Breast epithelium (tissue), 4 donors: ENCODE results near the gene RSRC2. TPM values are rescaled to one million over a fixed set of nuclear protein-coding genes. Genes with fewer than 3 reads are reported as not detected.

Experiments used
- DNase-seq, 2 donors: peaks; one replicate each; pipeline ENCODE4 v3.0.0-alpha.2; 2019; ENCODE audit warnings: low spot score in 2 of 2
- H3K27ac ChIP-seq, 2 donors: fragments of 200-600 bp; sonication (generic) in 1 of 2; one replicate each; pipeline ENCODE4 v1.5.1; 2016 to 2019; ENCODE audit warnings: mild to moderate bottlenecking in 1 of 2
- H3K27me3 ChIP-seq, 2 donors: fragments of 200-600 bp; sonication (generic) in 1 of 2; one replicate each; pipeline versions ENCODE4 v1.5.1 to v1.6.0; 2017 to 2019; ENCODE audit warnings: control low read depth in 1 of 2, mild to moderate bottlenecking in 1 of 2
- H3K36me3 ChIP-seq: fragments of 200-600 bp; one replicate; pipeline ENCODE4 v1.5.1; 2019
- H3K4me1 ChIP-seq, 2 donors: fragments of 200-600 bp; sonication (generic); one replicate each; pipeline ENCODE4 v1.5.1; 2016 to 2019; ENCODE audit warnings: control low read depth in 1 of 2
- H3K4me3 ChIP-seq, 3 donors: fragments of 200-600 bp; sonication (generic); 1 replicate in 2 of 3; 2 replicates in 1 of 3; pipeline ENCODE4 v1.5.1; 2016 to 2019; ENCODE audit warnings: mild to moderate bottlenecking in 3 of 3, moderate library complexity in 2 of 3
- H3K9me3 ChIP-seq, 2 donors: fragments of 200-600 bp; sonication (generic) in 1 of 2; one replicate each; pipeline ENCODE4 v1.5.1; 2016 to 2019; ENCODE audit warnings: control low read depth in 1 of 2
- CTCF ChIP-seq, 3 donors: fragments of 450-650 bp; IDR thresholded peaks; one replicate each; pipeline ENCODE4 v1.5.1; 2016 to 2017; ENCODE audit warnings: antibody characterized with exemption in 3 of 3, mild to moderate bottlenecking in 3 of 3, moderate library complexity in 3 of 3
- POLR2A ChIP-seq: fragments of 450-650 bp; IDR thresholded peaks from one replicate; pipeline ENCODE4 v1.6.1; 2016; ENCODE audit warnings: antibody characterized with exemption, mild to moderate bottlenecking, moderate library complexity
- POLR2AphosphoS5 ChIP-seq, 3 donors: sonication (generic); formaldehyde crosslinking; IDR thresholded peaks; one replicate each; pipeline ENCODE4 v1.6.1; 2017; ENCODE audit warnings: antibody characterized with exemption in 3 of 3
- intact Hi-C: fragments of 100-400 bp; cut with DNase I; formaldehyde crosslinking; loops from one replicate; pipeline ENCODE4 v1.15.1; 2023; ENCODE audit warnings: low total_unique reads
- total RNA-seq, 3 donors: library from RNA; depleted of rRNA; stranded (reverse); fragments of >200 nt; gene quantifications; one replicate each; pipeline ENCODE4 v1.1.0, GENCODE V29; 2016

Gene RSRC2
- total RNA-seq, 3 donors from 2014 or later = 85.5 to 122 (median 112) TPM

- Histone ChIP-seq H3K36me3 (no peaks in the 10 kb centered on the region), H3K9me3 (no peaks in the 10 kb centered on the region), H3K4me3 (peak overlapping the region; percentile 60 to 87 (median 66)), H3K27ac (peak overlapping the region; percentile 98 to 99), H3K27me3 (no peaks in the 10 kb centered on the region), H3K4me1 (peaks cover 11 to 25% of the 10 kb centered on the region in 2 donors)
- no peak for DNase-seq
- TF ChIP-seq CTCF (IDR thresholded peaks at IDR 0.05) (no peak), POLR2AphosphoS5 (IDR thresholded peaks at IDR 0.05) (no peak), POLR2A (no peak)
- intact Hi-C loops = no loop called here
Measured at GRCh38 chr12:122527478-122527944, 775 bp upstream of the RSRC2 start.

- intact Hi-C loops = no loop called here
- Histone ChIP-seq H3K27me3 (no peaks in the 10 kb centered on the region), H3K9me3 (no peaks in the 10 kb centered on the region), H3K4me3 (peak overlapping the region; percentile 42 to 87 (median 50)), H3K36me3 (no peaks in the 10 kb centered on the region), H3K27ac (peak overlapping the region in 1 of 2 donors; percentile 71), H3K4me1 (peaks cover 11 to 30% of the 10 kb centered on the region in 2 donors)
- DNase-seq = no peak
- TF ChIP-seq POLR2AphosphoS5 (IDR thresholded peaks at IDR 0.05) = no peak
- TF ChIP-seq CTCF (IDR thresholded peaks at IDR 0.05) = no peak
- no peak for TF ChIP-seq POLR2A
Measured at GRCh38 chr12:122523846-122524718, 2.7 kb downstream of the RSRC2 start.

- Histone ChIP-seq H3K4me1 (peaks cover 11 to 30% of the 10 kb centered on the region in 2 donors), H3K27me3 (no peaks in the 10 kb centered on the region), H3K4me3 (peak overlapping the region in 2 of 3 donors; percentile 50 to 87), H3K36me3 (no peaks in the 10 kb centered on the region), H3K9me3 (no peaks in the 10 kb centered on the region), H3K27ac (peak overlapping the region in 1 of 2 donors; percentile 71)
- DNase-seq = no peak
- intact Hi-C loops = no loop called here
- TF ChIP-seq POLR2AphosphoS5 (IDR thresholded peaks at IDR 0.05) = no peak
- no peak for TF ChIP-seq POLR2A
- no peak for TF ChIP-seq CTCF (IDR thresholded peaks at IDR 0.05)
Measured at GRCh38 chr12:122523280-122523679, 3.5 kb downstream of the RSRC2 start.

- H3K4me1 ChIP-seq = peaks cover 8 to 24% of the 10 kb centered on the region in 2 donors
- TF ChIP-seq CTCF (IDR thresholded peaks at IDR 0.05) = no peak
- TF ChIP-seq POLR2AphosphoS5 (IDR thresholded peaks at IDR 0.05) = no peak
- TF ChIP-seq POLR2A = no peak
- no peak for DNase-seq
- H3K36me3 ChIP-seq = no peaks in the 10 kb centered on the region
- no peaks in the 10 kb centered on the region for H3K9me3 ChIP-seq
- H3K27me3 ChIP-seq = no peaks in the 10 kb centered on the region
- intact Hi-C loops = no loop called here
- no peak overlapping the region for H3K4me3 ChIP-seq
- H3K27ac ChIP-seq = no peak overlapping the region
Measured at GRCh38 chr12:122520676-122521075, 6.1 kb downstream of the RSRC2 start.

- TF ChIP-seq POLR2AphosphoS5 (IDR thresholded peaks at IDR 0.05) = no peak
- no peak for TF ChIP-seq POLR2A
- no peak for TF ChIP-seq CTCF (IDR thresholded peaks at IDR 0.05)
- Histone ChIP-seq H3K9me3 (no peaks in the 10 kb centered on the region), H3K4me1 (peaks cover 5 to 23% of the 10 kb centered on the region in 2 donors), H3K36me3 (peaks cover 9% of the 10 kb centered on the region), H3K27ac (no peak overlapping the region), H3K27me3 (no peaks in the 10 kb centered on the region), H3K4me3 (no peak overlapping the region)
- DNase-seq = no peak
- intact Hi-C loops = loop anchor here (5.0 kb wide), 1 partner anchor 642 kb away; no protein-coding TSS in a partner anchor
Measured at GRCh38 chr12:122519418-122519817, 7.3 kb downstream of the RSRC2 start.
